Measurements from ENCODE around the gene SASS6.

DNA sequence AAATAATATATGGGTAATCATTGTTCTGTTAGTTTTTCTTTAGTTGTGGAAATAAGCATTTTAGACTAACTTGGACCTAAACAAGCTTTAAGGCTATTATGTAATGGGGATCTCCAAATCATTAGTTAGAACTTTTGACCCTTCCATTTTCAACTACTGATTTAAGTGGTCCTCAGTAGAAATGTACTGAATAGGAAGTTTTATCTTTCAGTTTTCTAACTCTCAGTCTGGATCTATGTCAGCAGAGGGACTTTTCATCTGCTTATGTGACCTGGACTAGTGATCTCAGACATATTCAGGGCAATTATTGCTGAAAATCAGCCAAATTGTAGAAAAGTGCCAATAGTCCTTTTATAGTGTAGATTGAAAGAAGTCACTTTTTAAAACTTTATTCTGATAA, 56.0 kb downstream of the SASS6 start:
- TF ChIP-seq POLR2A (IDR thresholded peaks at IDR 0.05; ENCODE audit: low read length) = no peak
- no peak for TF ChIP-seq GATA1 (IDR thresholded peaks at IDR 0.05; ENCODE audit: low read depth, low read length)

Data from erythroblast (primary cell).